Right atrium auricular region (tissue), 2 donors: ENCODE measurements around the gene NUMB. TPM values are rescaled to one million over a fixed set of nuclear protein-coding genes. Genes with fewer than 3 reads are reported as not detected.

Experiments used
- DNase-seq: peaks from one replicate; pipeline ENCODE4 v3.0.0-alpha.2; 2019; ENCODE audit warnings: low spot score
- H3K27ac ChIP-seq, 2 donors: fragments of 200-600 bp; sonication (generic); 1 replicate in 1 of 2; 2 replicates in 1 of 2; pipeline ENCODE4 v1.5.1; 2016 to 2019
- H3K27me3 ChIP-seq, 2 donors: fragments of 200-600 bp; sonication (generic); one replicate each; pipeline versions ENCODE4 v1.5.1 to v1.6.0; 2017 to 2019
- H3K36me3 ChIP-seq: fragments of 200-600 bp; sonication (generic); one replicate; pipeline ENCODE4 v1.5.1; 2016
- H3K4me1 ChIP-seq, 2 donors: fragments of 200-600 bp; sonication (generic); one replicate each; pipeline versions ENCODE4 v1.5.1 to v1.6.0; 2017 to 2019
- H3K4me3 ChIP-seq, 2 donors: fragments of 200-600 bp; sonication (generic); 1 replicate in 1 of 2; 2 replicates in 1 of 2; pipeline ENCODE4 v1.5.1; 2017 to 2019; ENCODE audit warnings: mild to moderate bottlenecking in 1 of 2, moderate library complexity in 1 of 2
- H3K9me3 ChIP-seq, 2 donors: fragments of 200-600 bp; sonication (generic); one replicate each; pipeline ENCODE4 v1.5.1; 2019
- CTCF ChIP-seq, 2 donors: fragments of 200-600 bp; sonication (generic); IDR thresholded peaks; one replicate each; pipeline ENCODE4 v1.5.1; 2019; ENCODE audit warnings: antibody characterized with exemption in 2 of 2
- total RNA-seq, 2 donors: library from RNA; depleted of rRNA; stranded (reverse); fragments of >200 nt; gene quantifications; one replicate each; pipeline ENCODE4 v1.1.0, GENCODE V29; 2016

NUMB gene
- total RNA-seq, 2 donors from 2014 or later, result 24.6 to 31.9 TPM

- Histone ChIP-seq H3K36me3 (no peaks in the 10 kb centered on the region), H3K4me1 (peaks cover 0 to 13% of the 10 kb centered on the region in 2 donors), H3K9me3 (no peaks in the 10 kb centered on the region), H3K27me3 (no peaks in the 10 kb centered on the region), H3K27ac (no peak overlapping the region), H3K4me3 (no peak overlapping the region)
- TF ChIP-seq CTCF (IDR thresholded peaks at IDR 0.05), result no peak
- DNase-seq, result no peak
Measured at GRCh38 chr14:73325630-73326299, 132.6 kb downstream of the NUMB start.

GRCh38 chr14:73325063-73325462 is 133.3 kb downstream of the NUMB start:
- Histone ChIP-seq H3K27ac (no peak overlapping the region), H3K27me3 (no peaks in the 10 kb centered on the region), H3K4me1 (peaks cover 0 to 13% of the 10 kb centered on the region in 2 donors), H3K36me3 (no peaks in the 10 kb centered on the region), H3K9me3 (no peaks in the 10 kb centered on the region), H3K4me3 (no peak overlapping the region)
- DNase-seq, result no peak
- no peak for TF ChIP-seq CTCF (IDR thresholded peaks at IDR 0.05)

GRCh38 chr14:73324533-73324932 is 133.8 kb downstream of the NUMB start:
- TF ChIP-seq CTCF (IDR thresholded peaks at IDR 0.05), result no peak
- no peaks in the 10 kb centered on the region for H3K36me3 ChIP-seq
- DNase-seq, result no peak
- no peaks in the 10 kb centered on the region for H3K9me3 ChIP-seq
- no peak overlapping the region for H3K27ac ChIP-seq
- H3K4me3 ChIP-seq, result no peak overlapping the region
- H3K4me1 ChIP-seq, result peaks cover 0 to 13% of the 10 kb centered on the region in 2 donors
- H3K27me3 ChIP-seq, result no peaks in the 10 kb centered on the region

- Histone ChIP-seq H3K4me3 (no peak overlapping the region), H3K27ac (no peak overlapping the region), H3K36me3 (no peaks in the 10 kb centered on the region), H3K4me1 (peaks cover 0 to 13% of the 10 kb centered on the region in 2 donors), H3K27me3 (no peaks in the 10 kb centered on the region), H3K9me3 (no peaks in the 10 kb centered on the region)
- no peak for DNase-seq
- TF ChIP-seq CTCF (IDR thresholded peaks at IDR 0.05), result no peak
Measured at GRCh38 chr14:73323896-73324399, 134.4 kb downstream of the NUMB start.

GRCh38 chr14:73313151-73313550 is 145.2 kb downstream of the NUMB start:
- no peak for TF ChIP-seq CTCF (IDR thresholded peaks at IDR 0.05)
- H3K36me3 ChIP-seq, result no peaks in the 10 kb centered on the region
- DNase-seq, result no peak

GRCh38 chr14:73312687-73313086 is 145.7 kb downstream of the NUMB start:
- no peak for DNase-seq
- TF ChIP-seq CTCF (IDR thresholded peaks at IDR 0.05), result no peak
- Histone ChIP-seq H3K27me3 (no peaks in the 10 kb centered on the region), H3K36me3 (no peaks in the 10 kb centered on the region), H3K4me3 (no peak overlapping the region), H3K9me3 (no peaks in the 10 kb centered on the region), H3K27ac (no peak overlapping the region), H3K4me1 (peaks cover 0 to 3% of the 10 kb centered on the region in 2 donors)

More at GRCh38 chr14:73313151-73313550, 145.2 kb downstream of the NUMB start:
- Histone ChIP-seq H3K9me3 (no peaks in the 10 kb centered on the region), H3K4me1 (peaks cover 0 to 3% of the 10 kb centered on the region in 2 donors), H3K4me3 (no peak overlapping the region), H3K27me3 (no peaks in the 10 kb centered on the region), H3K27ac (no peak overlapping the region)
